Stimulated activated CD4-positive, alpha-beta T cell treated with anti-CD3 and anti-CD28 coated beads, Interleukin-12 subunit alpha, Interleukin-12 subunit beta, amount 100 ng/mL, for 4 hours (primary cell): ENCODE data around the gene CTIF.
A peak's percentile ranks its signal among the peaks of the same experiment; 100 is the strongest.
"Not testable (repeated sequence)": the region's sequence is repeated elsewhere in the genome, so short reads cannot be mapped to it uniquely, and the experiment has no call there.

ENCODE experiments used
- DNase-seq: peaks from one replicate; pipeline ENCODE4 v3.0.0-alpha.2; 2020

CTIF gene

DNA sequence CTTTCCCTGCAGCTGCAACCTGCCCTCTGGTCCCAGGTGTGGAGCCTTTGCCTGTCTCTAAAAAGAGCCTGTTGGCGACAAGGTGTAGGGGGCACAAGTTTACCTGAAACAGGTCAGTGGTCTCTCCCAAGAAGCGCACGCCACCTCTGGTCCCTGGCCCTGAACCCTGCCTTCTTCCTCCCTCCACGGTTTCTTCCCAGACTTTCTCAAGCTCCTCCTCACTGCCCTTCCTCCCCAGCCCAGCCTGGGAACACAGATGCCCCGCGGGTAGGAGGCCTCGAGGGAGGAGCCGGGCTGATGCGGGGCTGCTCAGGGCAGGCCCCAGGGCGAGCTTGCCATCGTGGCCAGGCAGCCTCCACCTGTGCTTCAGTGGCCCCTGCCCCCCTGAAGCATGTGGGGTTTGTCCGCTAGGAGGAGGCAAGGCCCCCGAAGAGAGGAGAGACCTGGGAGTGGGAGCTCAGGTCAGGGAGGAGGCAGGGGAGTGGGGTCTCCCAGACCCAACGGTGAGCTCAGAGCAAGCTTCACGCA, 322.4 kb downstream of the CTIF start:
- no peak for DNase-seq

DNA sequence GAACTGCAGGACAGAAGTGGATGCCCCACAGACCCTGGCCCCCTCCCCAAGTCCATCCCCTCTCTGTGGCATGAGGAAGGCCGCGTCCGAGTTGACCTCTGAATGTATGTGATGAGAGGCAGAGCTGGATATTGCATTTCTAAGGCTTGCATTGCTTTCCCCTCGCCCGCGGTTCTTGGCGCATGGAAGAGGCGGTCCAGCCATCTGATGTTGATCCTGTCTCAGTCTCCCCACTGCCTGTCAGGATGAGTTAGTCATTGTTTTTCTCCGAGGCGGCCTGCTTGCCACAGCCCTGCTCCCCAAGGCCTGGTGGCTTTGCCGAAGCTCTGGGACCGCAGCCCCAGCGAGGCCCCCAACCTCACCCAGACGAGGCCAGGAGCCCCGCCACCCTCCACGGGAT, 323.3 kb downstream of the CTIF start:
- DNase-seq = no peak

- DNase-seq = no peak
These were observed 323.9 kb downstream of the CTIF start for GRCh38 chr18:48862678-48863270.

- no peak for DNase-seq
These were observed 324.7 kb downstream of the CTIF start for GRCh38 chr18:48863432-48864065.

DNA sequence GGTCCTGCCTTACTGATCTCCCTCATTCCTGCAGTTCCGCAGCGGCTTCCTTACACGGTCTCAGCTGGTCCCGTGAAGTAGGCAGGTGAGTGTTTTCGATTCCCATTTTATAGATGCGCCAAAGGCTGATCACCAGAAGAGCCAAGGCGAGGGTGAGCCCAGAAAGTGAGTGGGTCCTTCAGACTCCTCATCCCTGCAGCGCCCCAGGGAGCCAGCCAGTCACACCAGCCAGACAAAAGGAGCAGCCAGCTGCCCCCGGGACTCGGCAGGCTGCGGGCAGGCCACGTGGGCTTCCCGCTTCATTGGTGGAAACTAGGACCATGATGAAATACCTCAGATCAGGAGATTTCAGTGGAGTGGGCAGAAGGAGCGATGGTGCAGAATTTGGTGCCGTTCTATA, 326.0 kb downstream of the CTIF start:
- no peak for DNase-seq

GRCh38 chr18:48866028-48866733, 327.4 kb downstream of the CTIF start:
- no peak for DNase-seq

GRCh38 chr18:48866856-48867255, 328.0 kb downstream of the CTIF start:
- DNase-seq = no peak

- DNase-seq = no peak
These were observed 329.1 kb downstream of the CTIF start for GRCh38 chr18:48867978-48868377.

DNA sequence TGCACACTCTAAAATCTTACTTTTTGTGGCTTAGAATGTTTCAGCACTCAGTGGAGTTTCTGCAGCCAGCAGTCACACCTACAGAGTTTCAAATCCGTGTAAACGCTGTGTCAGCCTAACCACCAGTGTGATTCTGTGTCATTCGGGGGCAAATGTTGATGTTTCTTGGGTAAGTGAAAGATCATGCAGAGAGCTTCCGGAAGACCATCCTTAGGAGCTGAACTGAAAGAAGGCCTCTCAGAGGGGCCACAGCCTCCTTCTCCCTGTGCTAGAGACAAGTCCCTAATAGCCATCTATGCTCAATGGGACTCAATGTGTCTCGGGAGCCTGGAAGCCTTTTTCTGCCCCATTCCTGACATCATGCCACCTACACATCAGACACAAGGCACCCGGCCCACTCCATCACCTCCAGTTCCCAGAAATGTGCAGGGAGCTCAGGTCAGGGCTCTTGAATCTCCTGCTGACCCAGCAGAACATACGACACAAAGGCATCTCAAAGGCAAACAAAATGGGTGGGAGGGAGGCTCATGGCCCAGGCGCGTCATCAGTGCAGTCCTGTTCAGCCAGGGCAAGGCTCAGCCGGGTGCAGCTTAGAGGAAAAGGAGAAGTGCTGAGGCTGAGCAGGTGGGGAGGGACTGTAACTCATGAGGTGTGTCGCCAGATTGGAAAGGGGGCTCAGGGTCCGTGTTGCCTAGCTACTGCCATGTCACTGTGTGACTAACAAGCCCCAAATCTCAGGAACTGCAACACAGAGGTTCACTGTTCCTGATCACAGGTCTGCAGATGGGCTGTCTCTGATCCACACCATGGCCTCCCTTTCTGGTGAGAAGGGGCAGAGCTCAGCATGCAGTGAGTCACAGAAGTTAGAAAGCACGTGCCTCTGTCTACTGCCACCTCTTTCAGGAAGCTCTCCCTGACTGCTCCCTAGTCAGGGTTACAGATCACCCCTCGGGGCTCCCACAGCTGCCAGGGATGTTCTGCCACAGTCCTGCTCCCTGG, 329.9 kb downstream of the CTIF start:
- peak; percentile 21 for DNase-seq

- DNase-seq = no peak
These were observed 330.8 kb downstream of the CTIF start for GRCh38 chr18:48869591-48869990.

- DNase-seq = not testable (repeated sequence)
These were observed 332.1 kb downstream of the CTIF start for GRCh38 chr18:48870926-48871325.

DNA sequence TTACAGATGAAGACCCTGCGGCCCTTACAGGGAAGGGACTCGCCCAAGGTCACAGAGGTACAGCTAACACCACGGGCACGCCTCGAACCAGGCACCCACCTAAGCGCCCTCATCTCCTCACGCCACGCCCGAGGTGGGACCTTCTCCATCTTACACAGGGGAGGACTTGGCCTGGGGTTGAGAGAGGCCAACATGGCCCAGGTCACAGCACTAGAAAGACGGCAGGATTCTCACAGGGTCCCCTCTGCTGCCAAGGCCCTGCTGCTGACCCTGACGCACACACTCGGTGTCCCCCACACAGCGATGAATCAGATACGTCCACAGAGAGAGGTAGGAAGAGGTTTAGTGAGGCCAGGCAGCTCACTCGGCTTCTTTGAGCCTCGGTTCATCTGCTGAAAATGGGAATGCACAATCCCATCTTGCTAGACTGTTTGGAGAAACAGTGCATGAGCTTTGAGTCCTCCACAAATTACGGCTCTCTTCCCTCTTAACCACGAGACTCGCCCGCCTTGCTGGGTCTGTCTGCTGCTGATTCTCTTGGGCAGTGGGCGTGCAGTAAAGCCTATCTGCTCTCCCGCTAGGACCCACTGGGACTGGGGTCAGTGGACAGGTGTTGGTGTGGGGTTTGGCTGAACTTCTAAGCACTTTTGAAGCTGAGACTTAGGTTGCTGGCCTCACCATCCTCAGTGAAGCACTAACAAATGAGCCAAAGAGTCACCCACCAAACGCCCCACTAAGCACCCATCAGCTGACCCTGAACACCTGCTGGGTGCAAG, 332.7 kb downstream of the CTIF start:
- DNase-seq = no peak

- no peak for DNase-seq
These were observed 333.7 kb downstream of the CTIF start for GRCh38 chr18:48872234-48873145.

GRCh38 chr18:48874233-48874632, 335.4 kb downstream of the CTIF start:
- no peak for DNase-seq

GRCh38 chr18:48874701-48875162, 335.9 kb downstream of the CTIF start:
- DNase-seq = no peak

- no peak for DNase-seq
These were observed 336.6 kb downstream of the CTIF start for GRCh38 chr18:48875314-48875941.

DNA sequence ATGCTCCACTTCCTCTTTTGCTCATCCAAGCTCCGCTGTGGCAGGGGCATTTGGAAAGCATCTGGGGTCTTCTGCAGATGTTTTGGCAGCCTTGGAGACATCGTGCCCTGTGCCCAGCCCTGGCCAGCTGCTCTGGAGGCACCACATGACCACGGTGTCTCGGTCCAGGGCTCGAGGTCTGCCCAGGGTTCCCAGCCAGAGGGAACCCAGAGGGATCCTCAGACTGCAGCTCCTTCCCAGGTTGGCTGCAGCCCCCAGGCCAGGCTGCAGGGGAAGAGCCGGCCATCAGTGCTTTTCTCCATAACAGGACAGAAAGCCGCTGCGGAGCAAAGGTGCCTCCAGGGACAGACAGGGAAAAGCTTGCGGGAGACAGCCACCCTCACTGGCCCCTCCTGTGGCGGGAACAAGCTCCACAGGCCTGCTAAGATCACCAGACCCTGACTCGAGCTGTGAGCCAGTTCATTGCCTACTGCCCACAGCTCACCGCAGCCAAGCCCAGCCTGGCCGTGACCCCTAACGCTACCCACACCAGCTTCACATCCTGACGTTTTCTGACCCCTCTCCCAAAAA, 337.2 kb downstream of the CTIF start:
- DNase-seq = no peak

- DNase-seq = no peak
These were observed 337.8 kb downstream of the CTIF start for GRCh38 chr18:48876590-48876989.

DNA sequence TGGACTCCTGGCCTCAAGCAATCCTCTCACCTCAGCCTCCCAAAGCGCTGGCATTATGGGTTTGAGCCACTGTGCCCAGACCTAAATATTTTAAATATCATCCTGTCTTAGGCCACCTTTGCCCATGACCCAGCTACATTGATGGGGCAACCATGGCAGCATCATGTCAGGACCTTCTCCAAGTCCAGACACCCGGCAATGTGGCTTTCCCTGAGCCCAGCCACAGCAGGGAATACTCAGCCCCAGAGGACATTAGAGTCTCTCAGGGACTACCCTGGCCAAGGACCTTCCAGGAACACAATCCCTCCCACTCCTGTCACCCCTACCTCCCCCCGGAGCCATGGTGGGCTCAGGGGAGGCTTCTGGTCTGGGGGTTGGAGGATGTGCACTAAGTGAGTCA, 339.1 kb downstream of the CTIF start:
- no peak for DNase-seq

- no peak for DNase-seq
These were observed 339.6 kb downstream of the CTIF start for GRCh38 chr18:48878471-48878870.
